Neural cell (in vitro differentiated cells): ENCODE measurements around the gene CCDC175.

Source experiments
- CTCF ChIP-seq: fragments of 450-650 bp; IDR thresholded peaks from 2 replicates; pipeline ENCODE4 v1.5.1; 2014; ENCODE audit warnings: antibody characterized with exemption, mild to moderate bottlenecking, moderate library complexity; ENCODE audit not compliant: poor library complexity, severe bottlenecking
- EP300 ChIP-seq: fragments of 450-650 bp; conservative IDR thresholded peaks from 2 replicates; pipeline ENCODE4 v1.6.1; 2014; ENCODE audit warnings: antibody characterized with exemption, mild to moderate bottlenecking, moderate library complexity; ENCODE audit not compliant: poor library complexity, severe bottlenecking
- EZH2 ChIP-seq: fragments of 200-600, 300-800 bp; shearing (Covaris generic), sonication (generic); IDR thresholded peaks from 2 replicates; pipeline ENCODE4 v1.6.1; 2014; ENCODE audit warnings: antibody characterized with exemption, low read length, borderline replicate concordance, mild to moderate bottlenecking; ENCODE audit not compliant: insufficient read depth, poor library complexity, severe bottlenecking
- MXI1 ChIP-seq: fragments of 450-650 bp; conservative IDR thresholded peaks from 2 replicates; pipeline ENCODE4 v1.6.1; 2014; ENCODE audit warnings: antibody characterized with exemption, mild to moderate bottlenecking; ENCODE audit not compliant: poor library complexity, severe bottlenecking
- POLR2AphosphoS5 ChIP-seq: IDR thresholded peaks from 2 replicates; pipeline ENCODE4 v1.6.1; 2012
- RAD21 ChIP-seq: fragments of 450-650 bp; conservative IDR thresholded peaks from 2 replicates; pipeline ENCODE4 v1.6.1; 2014; ENCODE audit warnings: antibody characterized with exemption, mild to moderate bottlenecking, moderate library complexity
- REST ChIP-seq: IDR thresholded peaks from 2 replicates; pipeline ENCODE4 v1.6.1; 2012; ENCODE audit warnings: borderline replicate concordance
- SMC3 ChIP-seq: fragments of 450-650 bp; conservative IDR thresholded peaks from 2 replicates; pipeline ENCODE4 v1.6.1; 2014; ENCODE audit warnings: antibody characterized with exemption, mild to moderate bottlenecking, moderate library complexity; ENCODE audit not compliant: poor library complexity
- TAF1 ChIP-seq: IDR thresholded peaks from 2 replicates; pipeline ENCODE4 v1.6.1; 2012; ENCODE audit warnings: low read depth

DNA sequence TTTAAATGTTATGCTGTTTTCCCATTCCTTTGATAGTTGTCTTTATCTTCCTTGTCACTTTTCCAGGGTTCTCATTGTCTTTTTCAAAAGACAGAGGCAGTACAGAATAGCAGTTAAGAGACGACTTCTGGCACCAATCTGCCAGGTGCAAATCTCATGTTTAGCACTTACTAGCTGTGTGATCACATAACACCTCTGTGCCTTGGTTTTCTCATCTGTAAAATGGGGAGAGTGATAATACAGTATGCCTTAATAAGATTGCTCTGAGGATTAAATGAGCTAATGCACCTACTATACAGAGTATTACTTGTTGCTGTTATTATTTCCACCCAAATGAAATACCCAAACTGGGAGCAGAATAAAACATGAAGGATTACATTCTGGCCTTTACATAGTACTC, 116.2 kb downstream of the CCDC175 start:
- no peak for TF ChIP-seq CTCF
- no peak for TF ChIP-seq MXI1
- TF ChIP-seq EZH2, result no peak
- TF ChIP-seq POLR2AphosphoS5, result no peak
- TF ChIP-seq EP300, result no peak
- no peak for TF ChIP-seq TAF1
- TF ChIP-seq RAD21, result no peak
- no peak for TF ChIP-seq REST
- no peak for TF ChIP-seq SMC3
